AG04449 (cell line): ENCODE results near the gene SDHA.

Source experiments
- CTCF ChIA-PET: fragments of 350-600 bp; formaldehyde crosslinking; extraction: SDS; loops from one replicate; lab custom pipeline; 2021; ENCODE audit warnings: antibody characterized with exemption; lab: Yijun Ruan, JAX
- POLR2A ChIA-PET: fragments of 400-600, 350-600 bp; formaldehyde crosslinking; extraction: SDS; loops from one replicate; lab custom pipeline; 2020; ENCODE audit warnings: antibody characterized with exemption, inconsistent platforms; lab: Yijun Ruan, JAX
- DNase-seq: peaks from one replicate; pipeline ENCODE4 v3.0.0-alpha.2; 2010; ENCODE audit warnings: low read depth, low spot score
- H3K4me3 ChIP-seq: 2 replicates; pipeline ENCODE4 v1.5.1; 2011; ENCODE audit warnings: low read depth, mild to moderate bottlenecking, control low read depth, low read length
- CTCF ChIP-seq: IDR thresholded peaks from one replicate; pipeline ENCODE4 v1.5.1; 2011; ENCODE audit warnings: mild to moderate bottlenecking, moderate library complexity, low read length, control low read depth, inconsistent platforms; ENCODE audit not compliant: insufficient read depth; ENCODE audit errors: missing control alignments

Gene SDHA

GRCh38 chr5:199950-200645 lies 18.0 kb upstream of the SDHA start:
- ChIA-PET POLR2A (no interaction called here), CTCF (interaction anchor here (0.8 to 1.6 kb wide), 2 partner anchors 9 to 12 kb away, joined by 3 to 6 read pairs; partner anchors contain the start of gene LRRC14B)
- DNase-seq: no peak
- H3K4me3 ChIP-seq: no peak overlapping the region
- TF ChIP-seq CTCF: no peak

- no peak overlapping the region for H3K4me3 ChIP-seq
- POLR2A ChIA-PET: no interaction called here
- no peak for DNase-seq
- CTCF ChIA-PET: no interaction called here
- TF ChIP-seq CTCF: no peak
Observed at GRCh38 chr5:200985-201384, 17.1 kb upstream of the SDHA start.

GRCh38 chr5:201672-202071 lies 16.4 kb upstream of the SDHA start:
- DNase-seq: no peak
- no peak overlapping the region for H3K4me3 ChIP-seq
- POLR2A ChIA-PET: no interaction called here
- CTCF ChIA-PET: interaction anchor here (1.6 kb wide), 2 partner anchors 10 to 13 kb away, joined by 3 to 7 read pairs; partner anchors contain the start of gene LRRC14B
- TF ChIP-seq CTCF: no peak

- no peak for DNase-seq
- CTCF ChIA-PET: interaction anchor here (0.6 to 1.9 kb wide), 2 partner anchors 9 to 15 kb away, joined by 3 to 11 read pairs; no protein-coding TSS in a partner anchor
- POLR2A ChIA-PET: no interaction called here
- H3K4me3 ChIP-seq: no peak overlapping the region
- no peak for TF ChIP-seq CTCF
Observed at GRCh38 chr5:203246-203930, 14.7 kb upstream of the SDHA start.

GRCh38 chr5:204001-204400 lies 14.1 kb upstream of the SDHA start:
- DNase-seq: no peak
- ChIA-PET CTCF (interaction anchor here (0.6 to 1.9 kb wide), 2 partner anchors 10 to 16 kb away, joined by 3 to 11 read pairs; no protein-coding TSS in a partner anchor), POLR2A (no interaction called here)
- no peak for TF ChIP-seq CTCF
- H3K4me3 ChIP-seq: no peak overlapping the region

- ChIA-PET CTCF (interaction anchor here (1.9 kb wide), 1 partner anchor 16 kb away, joined by 11 read pairs; no protein-coding TSS in a partner anchor), POLR2A (no interaction called here)
- no peak for TF ChIP-seq CTCF
Observed at GRCh38 chr5:204462-204861, 13.7 kb upstream of the SDHA start.

More at GRCh38 chr5:204462-204861, 13.7 kb upstream of the SDHA start:
- H3K4me3 ChIP-seq: no peak overlapping the region
- no peak for DNase-seq
